ENCODE measurements around the gene EFCAB7.

- TF ChIP-seq CTCF (conservative IDR thresholded peaks at IDR 0.05; ENCODE audit: low read depth, low read length) (no peak), EZH2 (IDR thresholded peaks at IDR 0.05; ENCODE audit: low read length, unreplicated experiment) (no peak), EZH2phosphoT487 (IDR thresholded peaks at IDR 0.05; ENCODE audit: borderline replicate concordance, low read length) (no peak)
Observed at GRCh38 chr1:63547621-63548294, 24.4 kb downstream of the EFCAB7 start.

Data from PC-3 (cell line).